HG02943 (cell line): ENCODE data around the gene UGT1A6.
"Not testable (repeated sequence)": the region's sequence is repeated elsewhere in the genome, so short reads cannot be mapped to it uniquely, and the experiment has no call there.

Experiments
- ATAC-seq: cut with Tn5 transposase; IDR thresholded peaks from one replicate; pipeline ENCODE4 v1.9.1; 2021; ENCODE audit warnings: mild to moderate bottlenecking, low read depth, moderate library complexity; ENCODE audit not compliant: unreplicated experiment

UGT1A6 gene

DNA sequence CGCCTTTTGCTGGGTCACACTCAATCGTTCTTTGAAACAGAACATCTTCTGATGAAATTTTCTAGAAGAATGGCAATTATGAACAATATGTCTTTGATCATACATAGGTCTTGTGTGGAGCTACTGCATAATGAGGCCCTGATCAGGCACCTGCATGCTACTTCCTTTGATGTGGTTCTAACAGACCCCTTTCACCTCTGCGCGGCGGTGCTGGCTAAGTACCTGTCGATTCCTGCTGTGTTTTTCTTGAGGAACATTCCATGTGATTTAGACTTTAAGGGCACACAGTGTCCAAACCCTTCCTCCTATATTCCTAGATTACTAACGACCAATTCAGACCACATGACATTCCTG is 20.5 kb downstream of the UGT1A6 start:
- ATAC-seq = no peak

DNA sequence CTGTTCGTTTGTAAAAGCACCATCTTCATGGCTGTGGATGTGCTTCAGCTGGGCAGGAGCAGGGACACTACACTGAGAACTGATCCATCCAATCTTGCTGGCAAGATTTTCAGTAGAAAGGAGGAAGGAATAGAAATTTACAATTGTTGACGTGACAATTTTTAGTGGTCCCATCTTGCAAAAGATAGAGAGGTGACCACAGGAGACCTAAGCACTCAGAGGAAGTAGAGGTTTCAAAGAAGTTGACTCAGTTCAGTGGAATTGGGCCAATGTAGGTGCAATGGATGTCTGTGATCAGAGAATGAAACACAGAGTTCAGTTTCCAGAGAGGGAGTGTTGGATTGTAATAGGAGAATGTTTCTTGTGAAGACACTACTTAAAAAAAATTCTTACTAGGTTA is 21.4 kb downstream of the UGT1A6 start:
- no peak for ATAC-seq

DNA sequence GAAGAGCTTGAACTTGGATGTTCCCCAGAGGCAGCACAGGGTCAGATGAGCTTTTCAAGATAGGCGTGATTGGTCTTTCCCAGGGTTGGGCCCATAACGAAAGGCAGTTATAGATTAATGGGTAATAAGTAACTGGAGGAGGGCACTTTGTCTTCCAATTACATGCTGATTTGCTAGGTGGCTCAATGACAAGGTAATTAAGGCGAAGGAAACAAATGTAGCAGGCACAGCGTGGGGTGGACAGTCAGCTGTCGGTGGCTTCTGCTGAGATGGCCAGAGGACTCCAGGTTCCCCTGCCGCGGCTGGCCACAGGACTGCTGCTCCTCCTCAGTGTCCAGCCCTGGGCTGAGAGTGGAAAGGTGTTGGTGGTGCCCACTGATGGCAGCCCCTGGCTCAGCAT is 25.9 kb downstream of the UGT1A6 start, which contains the start of gene UGT1A4:
Gene UGT1A4, plus strand, starts transcription at position 185 of the 400 bp plus-strand sequence. Its CDS starts 85 bp downstream, at position 270.
- no peak for ATAC-seq

- no peak for ATAC-seq
Observed at GRCh38 chr2:233728723-233729301, 36.1 kb downstream of the UGT1A6 start, which contains the start of gene UGT1A3. TSS of gene UGT1A3 (plus strand) at chr2:233729042. CDS start at chr2:233729127, 85 bp downstream.

GRCh38 chr2:233736868-233737653 is 44.4 kb downstream of the UGT1A6 start:
- ATAC-seq = not testable (repeated sequence)

DNA sequence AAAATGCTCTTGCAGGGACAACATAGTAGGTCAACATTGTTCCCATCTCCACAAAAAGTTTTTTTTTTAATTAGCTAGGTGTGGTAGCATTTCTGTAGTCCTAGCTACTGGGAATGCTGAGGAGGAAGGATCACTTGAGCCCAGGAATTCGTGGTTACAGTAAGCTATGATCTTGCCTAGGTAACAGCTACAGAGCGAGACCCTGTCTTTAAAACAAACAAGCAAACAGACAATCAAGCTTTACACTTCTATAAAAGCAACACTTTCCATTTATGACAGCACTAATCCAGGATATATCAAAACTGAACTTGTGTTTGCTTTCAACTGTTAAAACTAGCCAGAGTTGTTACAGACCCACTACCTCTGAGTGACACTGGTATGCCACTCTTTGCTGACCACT is 48.2 kb downstream of the UGT1A6 start:
- ATAC-seq = no peak

DNA sequence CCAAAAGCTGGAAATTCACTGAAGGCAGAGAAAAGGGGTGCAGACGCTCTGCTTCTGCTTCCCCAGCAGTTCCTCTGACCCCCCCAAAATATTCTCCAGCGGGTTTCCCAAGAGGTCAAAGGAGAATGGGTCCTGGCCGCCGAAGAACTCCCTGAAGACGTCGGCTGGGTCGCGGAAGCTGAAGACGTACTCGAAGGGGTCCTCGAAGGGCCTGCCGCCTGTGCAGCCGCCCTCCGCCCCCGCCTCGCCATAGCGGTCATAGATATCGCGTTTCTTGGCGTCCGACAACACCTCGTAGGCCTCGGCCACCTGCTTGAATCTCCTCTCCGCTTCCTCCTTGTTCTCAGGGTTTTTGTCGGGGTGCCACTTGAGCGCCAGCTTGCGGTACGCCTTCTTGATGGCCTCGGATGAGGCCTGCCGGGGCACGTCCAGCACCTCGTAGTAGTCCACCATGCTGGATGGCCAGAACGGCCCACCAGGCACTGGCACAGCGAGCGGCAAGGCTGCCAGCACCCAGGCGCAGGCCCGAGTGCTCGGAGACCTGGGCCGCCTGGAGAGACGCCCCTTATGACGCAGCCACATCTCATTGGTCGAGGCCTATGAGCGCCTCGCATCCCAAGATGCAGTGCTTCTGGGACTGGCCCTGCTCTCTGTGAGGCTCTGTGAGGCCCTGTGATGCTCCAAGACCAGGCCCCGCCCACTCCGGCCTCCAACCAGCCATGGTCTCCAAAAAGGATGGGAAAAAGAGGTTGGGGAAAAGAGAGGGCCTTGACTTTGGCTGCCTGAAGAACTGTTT is 51.0 kb downstream of the UGT1A6 start:
- ATAC-seq = no peak

- no peak for ATAC-seq
Observed at GRCh38 chr2:233745073-233745755, 52.5 kb downstream of the UGT1A6 start.

DNA sequence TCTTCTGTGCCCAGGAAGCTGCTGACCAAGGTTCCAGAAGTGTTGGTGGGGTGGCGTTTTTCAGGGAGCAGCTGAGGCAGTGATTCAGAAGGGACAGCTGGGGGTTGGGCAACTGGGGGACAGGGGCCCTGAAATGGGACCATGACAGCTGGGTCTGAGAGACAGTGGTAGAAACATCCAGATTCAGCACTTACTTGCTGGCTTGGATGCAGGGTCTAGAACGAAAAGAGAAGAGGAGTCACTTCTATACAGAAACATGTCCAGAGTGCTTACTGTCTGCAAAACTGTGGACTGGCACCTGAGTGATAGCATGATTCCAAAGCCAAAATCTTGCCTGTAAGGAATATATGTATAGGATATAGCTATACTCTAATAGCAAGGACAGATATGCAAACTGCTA is 53.1 kb downstream of the UGT1A6 start:
- ATAC-seq = not testable (repeated sequence)

GRCh38 chr2:233746475-233747282 is 54.0 kb downstream of the UGT1A6 start:
- no peak for ATAC-seq

GRCh38 chr2:233747283-233747544 is 54.5 kb downstream of the UGT1A6 start:
- no peak for ATAC-seq

DNA sequence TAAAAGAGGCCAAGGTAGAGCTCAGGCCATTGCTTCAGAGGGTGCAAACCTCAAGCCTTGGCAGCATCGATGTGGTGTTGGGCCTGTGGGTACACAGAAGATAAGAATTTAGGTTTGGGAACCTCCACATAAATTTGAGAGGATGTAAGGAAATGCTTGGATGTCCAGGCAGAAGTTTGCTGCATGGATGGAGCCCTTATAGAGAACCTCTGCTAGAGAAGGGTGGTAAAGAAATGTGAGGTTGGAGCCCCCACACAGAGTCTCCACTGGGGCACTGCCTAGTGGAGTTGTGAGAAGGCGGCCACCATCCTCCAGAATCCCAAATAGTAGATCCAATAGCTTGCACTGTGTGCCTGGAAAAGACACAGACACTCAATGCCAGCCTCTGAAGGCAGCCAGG is 58.0 kb downstream of the UGT1A6 start:
- ATAC-seq = not testable (repeated sequence)

- ATAC-seq = not testable (repeated sequence)
Observed at GRCh38 chr2:233751212-233752009, 58.7 kb downstream of the UGT1A6 start.

GRCh38 chr2:233754872-233755611 is 62.4 kb downstream of the UGT1A6 start:
- ATAC-seq = no peak

- ATAC-seq = no peak
Observed at GRCh38 chr2:233756429-233757081, 63.9 kb downstream of the UGT1A6 start.

DNA sequence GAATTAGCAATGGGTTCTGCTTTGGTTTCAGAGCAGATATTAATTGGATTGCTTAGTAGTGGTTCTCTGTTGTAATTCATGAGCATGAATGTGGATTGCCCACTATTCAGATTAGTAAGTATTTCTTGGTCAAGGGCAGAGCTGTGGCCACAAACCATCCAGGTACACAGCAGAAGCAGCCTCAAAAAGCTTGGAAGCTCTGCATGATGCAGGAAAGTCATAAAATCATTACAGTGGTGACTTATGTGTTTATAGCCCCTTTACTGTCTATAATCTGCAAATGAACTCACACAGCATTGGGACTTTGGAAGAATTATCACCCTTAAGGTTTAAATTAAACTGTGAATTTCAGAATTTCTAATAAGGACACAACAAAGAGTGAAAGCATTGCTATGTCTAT is 65.5 kb downstream of the UGT1A6 start:
- no peak for ATAC-seq

DNA sequence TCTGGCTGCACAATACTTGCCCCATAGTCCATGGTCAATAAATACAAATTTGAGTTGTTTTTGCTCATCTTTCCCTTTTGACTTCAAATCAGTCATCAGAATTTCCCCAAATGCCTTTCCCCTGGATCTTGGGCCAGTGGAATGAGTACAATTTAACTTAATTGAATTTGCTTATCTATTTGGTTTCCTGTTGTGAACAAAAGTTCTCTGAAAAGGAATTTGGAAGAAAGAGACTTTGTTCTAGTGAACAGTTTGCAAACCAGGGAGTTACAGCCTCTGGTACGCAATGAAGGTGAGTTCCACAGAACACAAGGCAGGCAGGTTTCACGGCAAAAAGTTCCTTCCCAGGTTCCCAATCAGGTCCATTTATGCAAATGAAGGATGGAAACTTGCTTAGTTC is 66.2 kb downstream of the UGT1A6 start:
- ATAC-seq = no peak

DNA sequence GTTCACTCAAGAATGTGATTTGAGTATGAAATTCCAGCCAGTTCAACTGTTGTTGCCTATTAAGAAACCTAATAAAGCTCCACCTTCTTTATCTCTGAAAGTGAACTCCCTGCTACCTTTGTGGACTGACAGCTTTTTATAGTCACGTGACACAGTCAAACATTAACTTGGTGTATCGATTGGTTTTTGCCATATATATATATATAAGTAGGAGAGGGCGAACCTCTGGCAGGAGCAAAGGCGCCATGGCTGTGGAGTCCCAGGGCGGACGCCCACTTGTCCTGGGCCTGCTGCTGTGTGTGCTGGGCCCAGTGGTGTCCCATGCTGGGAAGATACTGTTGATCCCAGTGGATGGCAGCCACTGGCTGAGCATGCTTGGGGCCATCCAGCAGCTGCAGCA is 67.4 kb downstream of the UGT1A6 start, which contains the start of gene UGT1A1:
Gene UGT1A1, plus strand, starts transcription at position 228 of the 400 bp plus-strand sequence. Its CDS starts 18 bp downstream, at position 246.
- no peak for ATAC-seq
